Nephron (organoid): ENCODE data around the gene GPX3.

Experiments
- H3K27ac Mint-ChIP-seq, 3 experiments: 2 replicates each; pipeline ENCODE4 v1.8.0; 2020; ENCODE audit warnings: mixed read lengths in 3 of 3, mild to moderate bottlenecking in 2 of 3, moderate library complexity in 1 of 3
- H3K27me3 Mint-ChIP-seq: 2 replicates; pipeline ENCODE4 v1.8.0; 2021; ENCODE audit warnings: low read depth, mild to moderate bottlenecking, moderate library complexity, mixed read lengths
- H3K36me3 Mint-ChIP-seq: 2 replicates; pipeline ENCODE4 v1.8.0; 2020; ENCODE audit warnings: low read depth, mixed read lengths
- H3K4me1 Mint-ChIP-seq: 2 replicates; pipeline ENCODE4 v1.8.0; 2020; ENCODE audit warnings: mixed read lengths
- H3K4me3 Mint-ChIP-seq, 3 experiments: 2 replicates each; pipeline ENCODE4 v1.8.0; 2020; ENCODE audit warnings: mild to moderate bottlenecking in 3 of 3, mixed read lengths in 3 of 3, moderate library complexity in 2 of 3
- H3K9me3 Mint-ChIP-seq: 2 replicates; pipeline ENCODE4 v1.8.0; 2020; ENCODE audit warnings: mixed read lengths
- TF ChIP-seq, protein P1 (sequence below), 3 experiments: fragments of 200-600 bp; sonication (generic); IDR thresholded peaks; one replicate each; pipeline ENCODE4 v1.5.0; 2021; ENCODE audit warnings: antibody characterized with exemption in 3 of 3; ENCODE audit not compliant: unreplicated experiment in 3 of 3

GPX3 gene

DNA sequence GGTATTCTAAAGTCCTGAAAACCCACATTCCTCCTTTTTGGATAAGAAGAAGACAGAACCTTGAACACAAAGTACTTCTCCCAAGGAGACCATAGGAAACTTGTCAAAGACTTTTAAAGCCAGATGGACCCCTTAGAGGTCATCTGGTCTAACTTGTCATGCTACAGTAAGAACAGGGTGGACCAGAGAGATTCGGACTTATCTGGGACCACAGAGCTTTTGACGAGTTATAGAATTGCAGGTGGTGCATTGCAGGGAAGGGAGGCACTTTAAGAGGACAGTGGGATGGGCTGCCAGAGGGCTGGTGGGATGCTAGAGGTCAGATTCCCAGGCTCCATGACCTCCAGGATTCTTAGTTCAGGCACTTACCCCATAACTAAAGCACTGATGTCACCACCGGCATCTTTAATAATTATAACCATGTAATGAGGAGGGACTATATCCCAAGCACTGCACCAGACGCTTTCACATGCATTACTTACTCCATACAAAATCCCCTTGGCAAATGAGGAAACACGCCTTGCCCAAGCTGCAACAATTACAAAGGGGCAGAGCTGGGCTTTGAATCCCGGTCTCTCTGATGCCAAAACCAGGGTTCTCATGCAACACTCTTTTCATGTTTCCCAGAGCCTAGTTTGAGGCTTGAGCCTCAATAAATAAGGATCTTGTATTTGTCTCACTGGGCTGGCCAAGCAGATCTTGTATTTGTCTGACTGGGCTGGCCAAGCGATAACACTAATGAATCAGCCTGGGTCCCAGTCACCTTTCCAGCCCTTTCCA, 12.8 kb upstream of the GPX3 start:
- Mint-ChIP-seq H3K27me3 (no peaks in the 10 kb centered on the region), H3K4me1 (peaks cover 46% of the 10 kb centered on the region), H3K27ac (peak overlapping the region in 2 of 3 experiments; percentile 9 to 80), H3K4me3 (no peak overlapping the region), H3K36me3 (no peaks in the 10 kb centered on the region), H3K9me3 (no peaks in the 10 kb centered on the region)
- TF ChIP-seq, protein P1, sequence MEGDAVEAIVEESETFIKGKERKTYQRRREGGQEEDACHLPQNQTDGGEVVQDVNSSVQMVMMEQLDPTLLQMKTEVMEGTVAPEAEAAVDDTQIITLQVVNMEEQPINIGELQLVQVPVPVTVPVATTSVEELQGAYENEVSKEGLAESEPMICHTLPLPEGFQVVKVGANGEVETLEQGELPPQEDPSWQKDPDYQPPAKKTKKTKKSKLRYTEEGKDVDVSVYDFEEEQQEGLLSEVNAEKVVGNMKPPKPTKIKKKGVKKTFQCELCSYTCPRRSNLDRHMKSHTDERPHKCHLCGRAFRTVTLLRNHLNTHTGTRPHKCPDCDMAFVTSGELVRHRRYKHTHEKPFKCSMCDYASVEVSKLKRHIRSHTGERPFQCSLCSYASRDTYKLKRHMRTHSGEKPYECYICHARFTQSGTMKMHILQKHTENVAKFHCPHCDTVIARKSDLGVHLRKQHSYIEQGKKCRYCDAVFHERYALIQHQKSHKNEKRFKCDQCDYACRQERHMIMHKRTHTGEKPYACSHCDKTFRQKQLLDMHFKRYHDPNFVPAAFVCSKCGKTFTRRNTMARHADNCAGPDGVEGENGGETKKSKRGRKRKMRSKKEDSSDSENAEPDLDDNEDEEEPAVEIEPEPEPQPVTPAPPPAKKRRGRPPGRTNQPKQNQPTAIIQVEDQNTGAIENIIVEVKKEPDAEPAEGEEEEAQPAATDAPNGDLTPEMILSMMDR (IDR thresholded peaks at IDR 0.05; ENCODE audit: unreplicated experiment in 3 of 3) = no peak

DNA sequence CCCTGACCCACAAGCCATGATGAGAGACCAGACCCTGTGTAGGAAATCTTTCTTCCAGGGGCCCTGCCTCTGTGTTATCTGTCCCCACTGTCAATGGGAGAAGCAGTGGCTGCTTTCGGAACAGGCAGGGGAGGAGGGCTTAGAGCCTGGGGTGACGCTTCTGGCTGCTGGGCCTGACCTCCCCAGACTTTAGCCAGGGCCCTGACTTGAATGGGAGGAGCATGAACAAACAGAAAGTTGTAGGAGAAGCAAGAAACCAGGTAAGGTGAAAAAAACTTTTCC, 12.2 kb upstream of the GPX3 start:
- no peaks in the 10 kb centered on the region for H3K9me3 Mint-ChIP-seq
- H3K36me3 Mint-ChIP-seq = no peaks in the 10 kb centered on the region
- H3K4me1 Mint-ChIP-seq = peaks cover 45% of the 10 kb centered on the region
- no peak overlapping the region for H3K4me3 Mint-ChIP-seq
- no peaks in the 10 kb centered on the region for H3K27me3 Mint-ChIP-seq
- no peak overlapping the region for H3K27ac Mint-ChIP-seq
- TF ChIP-seq, protein P1 (IDR thresholded peaks at IDR 0.05; ENCODE audit: unreplicated experiment in 3 of 3) = no peak

DNA sequence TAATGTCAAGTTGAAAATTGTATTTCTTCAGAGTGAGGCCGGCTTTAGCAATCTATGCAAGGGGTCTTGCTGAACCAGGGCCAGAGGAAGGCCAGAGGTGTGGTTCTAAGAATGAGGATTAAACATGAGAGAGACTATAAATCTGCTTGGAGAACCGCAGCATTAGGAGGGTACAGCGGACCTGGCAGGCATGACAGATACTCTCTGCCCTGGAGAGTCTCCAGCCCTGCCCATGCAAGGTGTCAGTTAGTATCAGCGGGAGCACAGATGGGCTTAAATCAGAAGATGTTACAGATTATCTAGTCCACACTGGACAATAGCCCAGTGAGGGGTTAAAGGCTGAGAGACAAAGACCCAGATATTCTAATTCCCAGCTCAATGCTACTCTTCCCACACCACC, 11.5 kb upstream of the GPX3 start:
- H3K9me3 Mint-ChIP-seq = no peaks in the 10 kb centered on the region
- H3K4me3 Mint-ChIP-seq = no peak overlapping the region
- no peaks in the 10 kb centered on the region for H3K27me3 Mint-ChIP-seq
- H3K27ac Mint-ChIP-seq = peak overlapping the region in 2 of 3 experiments; percentile 5 to 7
- TF ChIP-seq, protein P1 (IDR thresholded peaks at IDR 0.05; ENCODE audit: unreplicated experiment in 3 of 3) = no peak
- H3K4me1 Mint-ChIP-seq = peaks cover 38% of the 10 kb centered on the region
- no peaks in the 10 kb centered on the region for H3K36me3 Mint-ChIP-seq

DNA sequence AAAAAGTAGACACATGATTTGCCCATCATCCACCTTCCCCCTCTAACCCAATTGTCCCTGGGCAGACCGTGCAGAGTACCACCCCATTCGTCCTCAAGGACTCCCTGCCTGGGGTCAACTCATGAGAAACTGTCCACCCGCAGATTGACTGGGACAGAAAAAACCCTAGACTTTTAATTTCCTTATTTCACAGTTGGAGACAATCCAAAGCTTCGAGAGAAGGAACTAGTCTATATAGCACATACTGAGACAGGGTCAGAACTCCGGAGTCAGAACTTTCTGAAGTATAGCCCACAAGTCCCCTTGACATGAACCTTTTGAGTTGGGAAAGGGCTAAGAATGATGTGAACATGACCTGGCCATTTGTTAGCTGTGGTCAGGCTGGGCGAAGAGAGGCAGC, 7.5 kb upstream of the GPX3 start:
- no peaks in the 10 kb centered on the region for H3K9me3 Mint-ChIP-seq
- H3K27me3 Mint-ChIP-seq = no peaks in the 10 kb centered on the region
- H3K27ac Mint-ChIP-seq = peak overlapping the region in 2 of 3 experiments; percentile 10 to 95
- H3K36me3 Mint-ChIP-seq = no peaks in the 10 kb centered on the region
- peaks cover 7% of the 10 kb centered on the region for H3K4me1 Mint-ChIP-seq
- TF ChIP-seq, protein P1 (IDR thresholded peaks at IDR 0.05; ENCODE audit: unreplicated experiment in 3 of 3) = no peak
- no peak overlapping the region for H3K4me3 Mint-ChIP-seq

DNA sequence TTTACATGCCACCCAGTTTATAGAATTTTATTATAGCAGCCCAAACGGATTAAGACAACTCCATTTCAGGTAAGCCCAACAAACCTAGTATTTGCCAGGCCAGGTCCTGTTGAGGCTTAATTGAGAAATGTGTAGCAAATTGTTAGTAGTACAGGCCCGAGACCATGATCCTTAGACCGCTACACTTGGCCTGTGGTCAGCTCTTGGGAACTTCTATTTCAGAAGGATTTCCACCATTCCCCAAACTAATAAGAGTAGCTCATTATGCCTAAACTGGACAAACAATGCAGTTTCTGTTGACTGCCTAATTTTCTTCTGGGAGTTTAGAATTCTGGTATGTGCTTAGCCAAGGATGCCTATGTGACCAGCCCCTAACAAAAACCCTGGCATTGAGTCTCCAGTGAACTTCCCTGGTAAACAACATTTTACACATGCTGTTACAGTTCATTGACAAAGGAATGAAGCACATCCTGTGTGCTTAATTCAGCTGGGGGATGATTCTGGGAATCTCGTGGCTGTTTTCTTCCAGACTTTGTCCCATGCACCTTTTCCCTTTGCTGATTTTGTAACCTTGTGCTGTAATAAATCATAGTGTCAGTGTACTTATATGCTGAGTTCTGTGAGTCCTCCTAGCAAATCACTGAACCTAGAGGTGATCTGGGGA, 5.6 kb upstream of the GPX3 start:
- no peaks in the 10 kb centered on the region for H3K9me3 Mint-ChIP-seq
- peaks cover 5% of the 10 kb centered on the region for H3K4me1 Mint-ChIP-seq

More for the DNA sequence above, 5.6 kb upstream of the GPX3 start:
- peaks cover 4% of the 10 kb centered on the region for H3K27me3 Mint-ChIP-seq
- H3K36me3 Mint-ChIP-seq = no peaks in the 10 kb centered on the region
- H3K27ac Mint-ChIP-seq = peak overlapping the region; percentile 82 to 95 (median 86)
- H3K4me3 Mint-ChIP-seq = no peak overlapping the region
- TF ChIP-seq, protein P1 (IDR thresholded peaks at IDR 0.05; ENCODE audit: unreplicated experiment in 3 of 3) = no peak
